ENCODE measurements around the gene CTIF.
A peak's percentile ranks its signal among the peaks of the same experiment; 100 is the strongest.

CTIF gene

DNA sequence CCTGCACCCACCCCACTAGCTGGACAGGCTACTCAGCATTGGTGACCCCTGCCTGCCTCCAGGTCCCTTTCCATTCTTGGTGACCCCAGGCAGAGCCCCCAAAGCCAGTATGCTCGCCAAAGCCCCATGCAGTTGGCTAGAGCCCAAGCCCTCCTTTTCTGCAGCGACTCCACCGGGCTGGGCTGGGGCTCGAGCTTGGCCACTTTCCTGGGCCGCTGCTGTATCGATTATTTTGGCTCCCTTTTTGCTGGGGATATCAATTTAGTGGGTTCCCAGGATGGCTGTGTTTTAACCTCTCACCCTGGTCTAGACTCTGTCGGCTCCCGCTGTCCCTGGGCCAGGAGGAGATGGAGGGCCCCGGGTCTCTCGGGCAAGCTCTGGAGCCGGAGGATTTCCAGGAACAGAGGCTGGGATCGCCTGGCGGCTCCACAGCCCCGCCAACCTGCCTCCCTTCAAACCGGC is 335.9 kb downstream of the CTIF start:
- no peaks in the 10 kb centered on the region for H3K36me3 ChIP-seq (ENCODE audit: low read depth)
- DNase-seq (ENCODE audit: low spot score) (peak; percentile 34), ATAC-seq (ENCODE audit: low read depth) (no peak)
- TF ChIP-seq, protein P1, sequence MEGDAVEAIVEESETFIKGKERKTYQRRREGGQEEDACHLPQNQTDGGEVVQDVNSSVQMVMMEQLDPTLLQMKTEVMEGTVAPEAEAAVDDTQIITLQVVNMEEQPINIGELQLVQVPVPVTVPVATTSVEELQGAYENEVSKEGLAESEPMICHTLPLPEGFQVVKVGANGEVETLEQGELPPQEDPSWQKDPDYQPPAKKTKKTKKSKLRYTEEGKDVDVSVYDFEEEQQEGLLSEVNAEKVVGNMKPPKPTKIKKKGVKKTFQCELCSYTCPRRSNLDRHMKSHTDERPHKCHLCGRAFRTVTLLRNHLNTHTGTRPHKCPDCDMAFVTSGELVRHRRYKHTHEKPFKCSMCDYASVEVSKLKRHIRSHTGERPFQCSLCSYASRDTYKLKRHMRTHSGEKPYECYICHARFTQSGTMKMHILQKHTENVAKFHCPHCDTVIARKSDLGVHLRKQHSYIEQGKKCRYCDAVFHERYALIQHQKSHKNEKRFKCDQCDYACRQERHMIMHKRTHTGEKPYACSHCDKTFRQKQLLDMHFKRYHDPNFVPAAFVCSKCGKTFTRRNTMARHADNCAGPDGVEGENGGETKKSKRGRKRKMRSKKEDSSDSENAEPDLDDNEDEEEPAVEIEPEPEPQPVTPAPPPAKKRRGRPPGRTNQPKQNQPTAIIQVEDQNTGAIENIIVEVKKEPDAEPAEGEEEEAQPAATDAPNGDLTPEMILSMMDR (IDR thresholded peaks at IDR 0.05; ENCODE audit: poor library complexity, severe bottlenecking), result no peak
- H3K27ac ChIP-seq (ENCODE audit: poor library complexity, severe bottlenecking), result no peak overlapping the region
- no peaks in the 10 kb centered on the region for H3K9me3 ChIP-seq (ENCODE audit: severe bottlenecking)
- no peak overlapping the region for H3K4me3 ChIP-seq (ENCODE audit: severe bottlenecking)
- peaks cover 14% of the 10 kb centered on the region for H3K4me1 ChIP-seq (ENCODE audit: insufficient read depth, poor library complexity, severe bottlenecking)
- H3K27me3 ChIP-seq (ENCODE audit: insufficient read depth, poor library complexity, severe bottlenecking), result no peaks in the 10 kb centered on the region

- no peak overlapping the region for H3K4me3 ChIP-seq (ENCODE audit: severe bottlenecking)
- DNase-seq (ENCODE audit: low spot score), result peak; percentile 32
- no peaks in the 10 kb centered on the region for H3K36me3 ChIP-seq (ENCODE audit: low read depth)
- TF ChIP-seq, protein P1 (IDR thresholded peaks at IDR 0.05; ENCODE audit: poor library complexity, severe bottlenecking), result no peak
- no peaks in the 10 kb centered on the region for H3K27me3 ChIP-seq (ENCODE audit: insufficient read depth, poor library complexity, severe bottlenecking)
- no peak for ATAC-seq (ENCODE audit: low read depth)
- no peaks in the 10 kb centered on the region for H3K9me3 ChIP-seq (ENCODE audit: severe bottlenecking)
- no peak overlapping the region for H3K27ac ChIP-seq (ENCODE audit: poor library complexity, severe bottlenecking)
- H3K4me1 ChIP-seq (ENCODE audit: insufficient read depth, poor library complexity, severe bottlenecking), result peaks cover 14% of the 10 kb centered on the region
These were observed 336.6 kb downstream of the CTIF start for GRCh38 chr18:48875314-48875941.

- no peak overlapping the region for H3K27ac ChIP-seq (ENCODE audit: poor library complexity, severe bottlenecking)
- DNase-seq (ENCODE audit: low spot score) (peak; percentile 45), ATAC-seq (ENCODE audit: low read depth) (no peak)
- no peak overlapping the region for H3K4me3 ChIP-seq (ENCODE audit: severe bottlenecking)
- TF ChIP-seq, protein P1 (IDR thresholded peaks at IDR 0.05; ENCODE audit: poor library complexity, severe bottlenecking), result no peak
- no peaks in the 10 kb centered on the region for H3K36me3 ChIP-seq (ENCODE audit: low read depth)
- peaks cover 14% of the 10 kb centered on the region for H3K4me1 ChIP-seq (ENCODE audit: insufficient read depth, poor library complexity, severe bottlenecking)
- H3K27me3 ChIP-seq (ENCODE audit: insufficient read depth, poor library complexity, severe bottlenecking), result no peaks in the 10 kb centered on the region
- no peaks in the 10 kb centered on the region for H3K9me3 ChIP-seq (ENCODE audit: severe bottlenecking)
These were observed 337.2 kb downstream of the CTIF start for GRCh38 chr18:48875942-48876511.

DNA sequence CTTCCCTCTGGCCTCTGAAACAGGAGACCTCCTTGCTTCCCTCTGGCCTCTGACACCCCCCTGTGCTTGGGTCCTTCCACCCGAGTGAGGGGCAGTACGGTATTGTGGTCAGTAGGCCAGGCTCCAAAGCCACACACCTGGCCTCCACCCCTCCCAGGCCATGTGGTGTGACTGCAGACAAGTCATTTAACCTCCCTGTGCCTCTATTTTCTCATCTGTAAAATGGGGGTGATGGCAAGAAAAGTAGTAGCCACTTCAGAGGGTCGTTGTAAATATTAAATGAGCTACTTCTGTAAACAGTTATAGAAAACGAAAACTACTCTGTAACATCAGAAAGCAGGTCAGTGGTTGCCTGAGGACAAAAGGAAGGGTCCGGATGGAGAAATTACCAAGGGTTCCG is 337.8 kb downstream of the CTIF start:
- TF ChIP-seq, protein P1 (IDR thresholded peaks at IDR 0.05; ENCODE audit: poor library complexity, severe bottlenecking), result no peak
- H3K27ac ChIP-seq (ENCODE audit: poor library complexity, severe bottlenecking), result no peak overlapping the region
- ATAC-seq (ENCODE audit: low read depth), result no peak

DNA sequence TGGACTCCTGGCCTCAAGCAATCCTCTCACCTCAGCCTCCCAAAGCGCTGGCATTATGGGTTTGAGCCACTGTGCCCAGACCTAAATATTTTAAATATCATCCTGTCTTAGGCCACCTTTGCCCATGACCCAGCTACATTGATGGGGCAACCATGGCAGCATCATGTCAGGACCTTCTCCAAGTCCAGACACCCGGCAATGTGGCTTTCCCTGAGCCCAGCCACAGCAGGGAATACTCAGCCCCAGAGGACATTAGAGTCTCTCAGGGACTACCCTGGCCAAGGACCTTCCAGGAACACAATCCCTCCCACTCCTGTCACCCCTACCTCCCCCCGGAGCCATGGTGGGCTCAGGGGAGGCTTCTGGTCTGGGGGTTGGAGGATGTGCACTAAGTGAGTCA is 339.1 kb downstream of the CTIF start:
- H3K27ac ChIP-seq (ENCODE audit: poor library complexity, severe bottlenecking), result no peak overlapping the region
- TF ChIP-seq, protein P1 (IDR thresholded peaks at IDR 0.05; ENCODE audit: poor library complexity, severe bottlenecking), result no peak
- H3K9me3 ChIP-seq (ENCODE audit: severe bottlenecking), result no peaks in the 10 kb centered on the region
- DNase-seq (ENCODE audit: low spot score), result no peak
- no peaks in the 10 kb centered on the region for H3K36me3 ChIP-seq (ENCODE audit: low read depth)
- H3K4me3 ChIP-seq (ENCODE audit: severe bottlenecking), result no peak overlapping the region
- no peaks in the 10 kb centered on the region for H3K27me3 ChIP-seq (ENCODE audit: insufficient read depth, poor library complexity, severe bottlenecking)
- H3K4me1 ChIP-seq (ENCODE audit: insufficient read depth, poor library complexity, severe bottlenecking), result peaks cover 10% of the 10 kb centered on the region
- no peak for ATAC-seq (ENCODE audit: low read depth)

More for the DNA sequence above, 337.8 kb downstream of the CTIF start:
- Histone ChIP-seq H3K4me1 (ENCODE audit: insufficient read depth, poor library complexity, severe bottlenecking) (peaks cover 14% of the 10 kb centered on the region), H3K4me3 (ENCODE audit: severe bottlenecking) (no peak overlapping the region), H3K27me3 (ENCODE audit: insufficient read depth, poor library complexity, severe bottlenecking) (no peaks in the 10 kb centered on the region), H3K36me3 (ENCODE audit: low read depth) (no peaks in the 10 kb centered on the region), H3K9me3 (ENCODE audit: severe bottlenecking) (no peaks in the 10 kb centered on the region)
- peak; percentile 27 for DNase-seq (ENCODE audit: low spot score)
